Colonic mucosa (tissue), 4 donors: ENCODE data around the gene PLEKHA6. TPM values are rescaled to one million over a fixed set of nuclear protein-coding genes. Genes with fewer than 3 reads are reported as not detected.
A peak's percentile ranks its signal among the peaks of the same experiment; 100 is the strongest.

Experiments
- DNase-seq: peaks from one replicate; pipeline ENCODE4 v3.0.0-alpha.2; 2020
- H3K27ac ChIP-seq: fragments of 200-600 bp; one replicate; pipeline ENCODE4 v1.8.0; 2021
- H3K27me3 ChIP-seq: fragments of 200-600 bp; one replicate; pipeline ENCODE4 v1.8.0; 2021
- H3K36me3 ChIP-seq: fragments of 200-600 bp; one replicate; pipeline ENCODE4 v1.8.0; 2021
- H3K4me1 ChIP-seq: fragments of 200-600 bp; one replicate; pipeline ENCODE4 v1.8.0; 2021; ENCODE audit warnings: mild to moderate bottlenecking
- H3K4me3 ChIP-seq: fragments of 200-600 bp; one replicate; pipeline ENCODE4 v1.8.0; 2021
- H3K9ac ChIP-seq, 2 donors: one replicate each; pipeline ENCODE4 v1.7.0; 2013; ENCODE audit warnings: control low read depth in 2 of 2, low read depth in 2 of 2, low read length in 2 of 2
- H3K9me3 ChIP-seq: fragments of 200-600 bp; one replicate; pipeline ENCODE4 v1.8.0; 2021
- CTCF ChIP-seq: fragments of 200-600 bp; IDR thresholded peaks from one replicate; pipeline ENCODE4 v1.8.0; 2022; ENCODE audit warnings: antibody characterized with exemption, mild to moderate bottlenecking
- intact Hi-C: fragments of 100-400 bp; cut with DNase I; formaldehyde crosslinking; loops from one replicate; pipeline ENCODE4 v1.14.1; 2022
- total RNA-seq, 2 donors: library from RNA; stranded (reverse); fragmentation: NEBNext Ultra II Directional in 1 of 2; extraction: Animal tissue kit (Norgen Biotek cat#: 25700) in 1 of 2; gene quantifications; one replicate each; pipeline ENCODE4 v1.2.1, GENCODE V29; 2021
- donor health status: healthy.
- donor health status: DM: no; HTN: no; CAD: no.
- donor health status: DM: no; HTN: no; CAD: no.

The PLEKHA6 gene
- total RNA-seq, result 100 to 1,000 TPM in 1 of 2 donors, 10 to 100 TPM in 1; 84.5 to 165 TPM

GRCh38 chr1:204359474-204360255 is at the start of gene PLEKHA6:
PLEKHA6 (minus strand) TSS chr1:204359929; CDS start chr1:204273727, 86,202 bp downstream.
- intact Hi-C loops, result loop anchor here (5.0 to 10.0 kb wide), 3 partner anchors 38 to 495 kb away; partner anchors contain the start of genes GOLT1A and SNRPE
- no peak within 1 kb of the TSS for H3K27ac ChIP-seq
- no peak within 1 kb of the TSS for H3K4me3 ChIP-seq
- DNase-seq, result no peak
- H3K9ac ChIP-seq, result no peak within 1 kb of the TSS
- H3K36me3 ChIP-seq, result no peaks in the 10 kb centered on the region
- no peaks in the 10 kb centered on the region for H3K9me3 ChIP-seq
- TF ChIP-seq CTCF, result no peak
- no peaks in the 10 kb centered on the region for H3K27me3 ChIP-seq
- H3K4me1 ChIP-seq, result peaks cover 9% of the 10 kb centered on the region

GRCh38 chr1:204409123-204409522 is 49.4 kb upstream of the PLEKHA6 start:
- peaks cover 6% of the 10 kb centered on the region for H3K4me1 ChIP-seq
- H3K9me3 ChIP-seq, result no peaks in the 10 kb centered on the region
- H3K4me3 ChIP-seq, result peak overlapping the region; percentile 58
- TF ChIP-seq CTCF, result no peak
- H3K36me3 ChIP-seq, result peaks cover 5% of the 10 kb centered on the region
- no peaks in the 10 kb centered on the region for H3K27me3 ChIP-seq
- DNase-seq, result peak; percentile 20
- H3K27ac ChIP-seq, result peak overlapping the region; percentile 5
- peak overlapping the region; percentile 96 to 100 for H3K9ac ChIP-seq
- intact Hi-C loops, result no loop called here

- peak overlapping the region; percentile 58 for H3K4me3 ChIP-seq
- intact Hi-C loops, result no loop called here
- peaks cover 6% of the 10 kb centered on the region for H3K4me1 ChIP-seq
- no peaks in the 10 kb centered on the region for H3K9me3 ChIP-seq
- H3K36me3 ChIP-seq, result peaks cover 5% of the 10 kb centered on the region
- peak overlapping the region; percentile 5 for H3K27ac ChIP-seq
- H3K9ac ChIP-seq, result peak overlapping the region; percentile 6 to 100
- DNase-seq, result no peak
- no peaks in the 10 kb centered on the region for H3K27me3 ChIP-seq
- no peak for TF ChIP-seq CTCF
These were observed 48.9 kb upstream of the PLEKHA6 start for GRCh38 chr1:204408602-204409001.

GRCh38 chr1:204408074-204408507 is 48.4 kb upstream of the PLEKHA6 start:
- TF ChIP-seq CTCF, result no peak
- Histone ChIP-seq H3K4me3 (peak overlapping the region; percentile 58), H3K4me1 (peaks cover 6% of the 10 kb centered on the region), H3K9me3 (no peaks in the 10 kb centered on the region), H3K9ac (peak overlapping the region; percentile 6 to 100), H3K27me3 (no peaks in the 10 kb centered on the region), H3K36me3 (peaks cover 5% of the 10 kb centered on the region), H3K27ac (no peak overlapping the region)
- intact Hi-C loops, result no loop called here
- peak; percentile 78 for DNase-seq

GRCh38 chr1:204407295-204407971 is 47.7 kb upstream of the PLEKHA6 start:
- intact Hi-C loops, result no loop called here
- Histone ChIP-seq H3K9ac (peak overlapping the region in 1 of 2 donors; percentile 100), H3K4me1 (peaks cover 6% of the 10 kb centered on the region), H3K27ac (no peak overlapping the region), H3K4me3 (peak overlapping the region; percentile 58), H3K9me3 (no peaks in the 10 kb centered on the region), H3K27me3 (no peaks in the 10 kb centered on the region), H3K36me3 (peaks cover 5% of the 10 kb centered on the region)
- DNase-seq, result peak; percentile 6
- no peak for TF ChIP-seq CTCF
